Sigmoid colon (tissue), 4 donors: ENCODE measurements around the gene TRIO.

ENCODE experiments used
- CTCF ChIP-seq, 4 experiments: fragments of 450-650 bp in 3 of 4; fragments of 200-600 bp in 1 of 4; IDR thresholded peaks; one replicate each; pipeline ENCODE4 v1.5.1; 2016 to 2019; ENCODE audit warnings: antibody characterized with exemption in 4 of 4, mild to moderate bottlenecking in 3 of 4, moderate library complexity in 2 of 4
- EP300 ChIP-seq, 4 donors: sonication (generic); formaldehyde crosslinking; IDR thresholded peaks; one replicate each; pipeline ENCODE4 v1.6.1; 2017; ENCODE audit warnings: antibody characterized with exemption in 4 of 4
- POLR2A ChIP-seq, 2 donors: fragments of 450-650 bp; IDR thresholded peaks; one replicate each; pipeline ENCODE4 v1.6.1; 2016; ENCODE audit warnings: antibody characterized with exemption in 2 of 2, mild to moderate bottlenecking in 2 of 2, moderate library complexity in 2 of 2
- POLR2AphosphoS5 ChIP-seq, 4 donors: sonication (generic); formaldehyde crosslinking; IDR thresholded peaks; one replicate each; pipeline ENCODE4 v1.6.1; 2017; ENCODE audit warnings: antibody characterized with exemption in 4 of 4

- TF ChIP-seq CTCF (IDR thresholded peaks at IDR 0.05) (no peak), POLR2A (IDR thresholded peaks at IDR 0.05) (no peak), EP300 (IDR thresholded peaks at IDR 0.05) (peak in 1 of 4 donors; percentile 12), POLR2AphosphoS5 (IDR thresholded peaks at IDR 0.05) (peak in 1 of 4 donors; percentile 44)
Observed at GRCh38 chr5:14202462-14202861, 59.3 kb downstream of the TRIO start.
